8988T (cell line): ENCODE data around the gene PTRH2.
"Not testable (repeated sequence)": the region's sequence is repeated elsewhere in the genome, so short reads cannot be mapped to it uniquely, and the experiment has no call there.

ENCODE experiments used
- DNase-seq: peaks from one replicate; pipeline ENCODE4 v3.0.0; 2011

PTRH2 gene

DNA sequence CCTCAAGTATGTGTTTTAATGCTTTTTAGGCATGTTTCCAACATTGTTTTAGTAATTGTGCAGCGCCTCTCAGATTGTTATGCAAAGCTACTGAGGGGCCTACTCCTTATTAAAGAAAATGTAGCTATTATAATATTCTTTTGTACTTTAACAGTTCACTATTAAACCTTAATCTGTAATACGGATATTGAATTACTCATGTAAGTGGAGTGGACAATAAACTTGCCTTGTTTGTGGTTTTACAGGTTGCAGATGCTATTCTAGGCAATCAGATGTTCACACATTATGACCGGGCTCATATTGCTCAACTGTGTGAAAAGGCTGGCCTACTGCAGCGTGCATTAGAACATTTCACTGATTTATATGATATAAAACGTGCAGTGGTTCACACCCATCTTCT is 41.0 kb downstream of the PTRH2 start:
- DNase-seq: no peak

DNA sequence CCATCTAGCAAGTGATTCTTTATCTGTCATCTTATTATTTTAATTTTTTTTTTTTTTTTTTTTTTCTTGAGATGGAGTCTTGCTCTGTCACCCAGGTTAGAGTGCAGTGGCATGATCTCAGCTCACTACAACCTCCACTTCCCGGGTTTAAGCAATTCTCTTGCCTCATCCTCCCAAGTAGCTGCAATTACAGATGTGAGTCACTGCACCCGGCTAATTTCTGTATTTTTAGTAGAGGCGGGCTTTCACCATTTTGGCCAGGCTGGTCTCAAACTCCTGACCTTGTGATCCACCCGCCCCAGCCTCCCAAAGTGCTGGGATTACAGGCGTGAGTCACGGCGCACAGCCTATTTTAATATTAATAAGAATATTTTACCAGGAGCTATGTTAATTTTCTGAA is 50.6 kb downstream of the PTRH2 start:
- DNase-seq: not testable (repeated sequence)

- no peak for DNase-seq
Observed at GRCh38 chr17:59652119-59652518, 55.1 kb downstream of the PTRH2 start.

DNA sequence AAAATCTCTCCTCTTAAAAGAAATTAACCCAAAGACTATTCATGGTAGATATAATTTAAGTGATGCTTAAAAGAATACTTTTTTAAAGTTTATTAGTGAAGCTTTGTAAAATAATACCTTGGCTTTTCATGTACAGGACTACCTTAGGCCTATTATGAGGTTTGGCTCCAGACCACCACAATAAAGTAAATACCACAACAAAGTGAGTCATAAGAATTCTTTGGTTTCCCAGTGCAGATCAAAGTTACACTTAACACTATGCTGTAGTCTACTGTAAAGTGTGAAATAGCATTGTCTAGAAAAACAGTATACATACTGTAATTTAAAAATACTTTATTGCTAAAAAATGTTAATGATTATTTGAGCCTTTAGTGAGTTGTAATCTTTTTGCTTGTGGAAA is 55.9 kb downstream of the PTRH2 start:
- no peak for DNase-seq

DNA sequence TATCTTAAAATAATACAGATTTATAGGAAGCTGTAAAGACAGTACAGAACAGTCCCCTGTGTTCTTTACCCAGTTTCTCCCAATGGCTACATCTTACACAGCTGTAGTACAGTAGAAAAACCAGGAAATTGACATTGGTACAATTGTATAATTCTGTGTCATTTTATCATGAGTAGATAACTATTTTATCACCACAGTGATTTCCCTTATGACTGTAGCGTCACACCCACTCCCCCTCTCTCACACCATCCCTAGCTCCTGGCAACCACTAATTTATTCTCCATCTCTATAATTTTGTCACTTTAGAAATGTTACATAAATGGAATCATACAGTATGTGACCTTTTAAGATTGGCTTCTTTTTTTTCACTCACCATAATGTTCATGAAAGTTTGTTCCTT is 56.6 kb downstream of the PTRH2 start:
- DNase-seq: no peak

DNA sequence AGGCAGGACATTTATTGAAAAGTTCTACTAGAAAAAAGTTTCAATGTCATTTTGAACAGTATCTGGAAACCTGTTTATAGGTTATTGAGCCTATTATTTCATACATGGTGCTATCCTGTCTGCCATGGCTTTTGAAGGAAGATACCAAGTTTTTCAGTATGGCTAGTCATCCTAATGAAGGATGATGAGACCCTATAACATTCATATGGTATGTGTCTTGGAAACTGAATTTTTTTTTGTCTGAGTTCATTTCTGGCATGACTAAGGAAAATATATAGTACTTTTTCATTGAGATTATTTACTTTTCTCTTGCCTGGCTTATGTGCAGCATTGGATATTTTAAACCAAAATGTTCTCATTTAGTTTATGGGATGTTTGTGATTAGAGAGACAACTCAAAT is 57.3 kb downstream of the PTRH2 start:
- DNase-seq: no peak
